ENCODE data around the gene TOMM40. TPM values are rescaled to one million over a fixed set of nuclear protein-coding genes. Genes with fewer than 3 reads are reported as not detected.

The TOMM40 gene
- 10 to 100 TPM; 21.3 to 36.2 (median 25.8) TPM for polyA plus RNA-seq (ENCODE audit: low read depth in 6 of 6)

- DNase-seq (no peak), ATAC-seq (ENCODE audit: low read depth in 2 of 2) (no peak)
- Mint-ChIP-seq H3K4me1 (peaks cover 33 to 44% (median 37%) of the 10 kb centered on the region in 3 donors), H3K4me3 (peak within 1 kb of the TSS; percentile 75 to 95 (median 90)), H3K27me3 (no peaks in the 10 kb centered on the region), H3K27ac (peak within 1 kb of the TSS; percentile 83 to 95 (median 90)), H3K36me3 (peaks cover 0 to 16% of the 10 kb centered on the region in 2 donors), H3K9me3 (peaks cover 0 to 4% (median 0%) of the 10 kb centered on the region in 7 donors)
Observed at GRCh38 chr19:44891016-44891882, at the start of gene TOMM40. TOMM40 (plus strand) TSS chr19:44891254; CDS start chr19:44891416, 162 bp downstream.

GRCh38 chr19:44845286-44845611 is 45.8 kb upstream of the TOMM40 start:
- H3K27ac Mint-ChIP-seq, result peak overlapping the region in 5 of 6 donors; percentile 12 to 94 (median 84)
- H3K9me3 Mint-ChIP-seq, result peaks cover 0 to 9% (median 6%) of the 10 kb centered on the region in 7 donors
- peaks cover 12 to 50% (median 44%) of the 10 kb centered on the region in 3 donors for H3K27me3 Mint-ChIP-seq
- peak overlapping the region; percentile 70 to 95 (median 90) for H3K4me3 Mint-ChIP-seq
- no peak for DNase-seq
- peaks cover 0 to 12% of the 10 kb centered on the region in 2 donors for H3K36me3 Mint-ChIP-seq
- peaks cover 26 to 35% (median 29%) of the 10 kb centered on the region in 3 donors for H3K4me1 Mint-ChIP-seq
- no peak for ATAC-seq (ENCODE audit: low read depth in 2 of 2)

GRCh38 chr19:44845612-44846454 is 45.2 kb upstream of the TOMM40 start, which contains the start of gene NECTIN2:
NECTIN2 (plus strand) TSS chr19:44846297; CDS start chr19:44846526, 229 bp downstream.
- H3K9me3 Mint-ChIP-seq, result peaks cover 0 to 9% (median 6%) of the 10 kb centered on the region in 7 donors
- H3K27me3 Mint-ChIP-seq, result peaks cover 12 to 53% (median 47%) of the 10 kb centered on the region in 3 donors
- H3K27ac Mint-ChIP-seq, result peak within 1 kb of the TSS; percentile 12 to 94 (median 80)
- peaks cover 26 to 35% (median 29%) of the 10 kb centered on the region in 3 donors for H3K4me1 Mint-ChIP-seq
- ATAC-seq (ENCODE audit: low read depth in 2 of 2) (peak; percentile 52 to 57), DNase-seq (peak; percentile 51)
- peak within 1 kb of the TSS; percentile 80 to 95 (median 90) for H3K4me3 Mint-ChIP-seq
- H3K36me3 Mint-ChIP-seq, result peaks cover 0 to 12% of the 10 kb centered on the region in 2 donors

- peaks cover 26 to 38% (median 29%) of the 10 kb centered on the region in 3 donors for H3K4me1 Mint-ChIP-seq
- ATAC-seq (ENCODE audit: low read depth in 2 of 2), result no peak
- peaks cover 0 to 9% (median 6%) of the 10 kb centered on the region in 7 donors for H3K9me3 Mint-ChIP-seq
- peaks cover 0 to 12% of the 10 kb centered on the region in 2 donors for H3K36me3 Mint-ChIP-seq
- peak overlapping the region; percentile 70 to 95 (median 84) for H3K4me3 Mint-ChIP-seq
- peaks cover 12 to 59% (median 54%) of the 10 kb centered on the region in 3 donors for H3K27me3 Mint-ChIP-seq
- no peak for DNase-seq
- peak overlapping the region in 1 of 6 donors; percentile 12 for H3K27ac Mint-ChIP-seq
Observed at GRCh38 chr19:44846455-44847143, 44.5 kb upstream of the TOMM40 start.

- Mint-ChIP-seq H3K4me1 (peaks cover 26 to 38% (median 29%) of the 10 kb centered on the region in 3 donors), H3K9me3 (peaks cover 0 to 9% (median 6%) of the 10 kb centered on the region in 7 donors), H3K27me3 (peaks cover 12 to 67% (median 62%) of the 10 kb centered on the region in 3 donors), H3K27ac (peak overlapping the region in 5 of 6 donors; percentile 12 to 87 (median 27)), H3K36me3 (peaks cover 0 to 12% of the 10 kb centered on the region in 2 donors), H3K4me3 (peak overlapping the region; percentile 70 to 95 (median 84))
- DNase-seq, result no peak
- ATAC-seq (ENCODE audit: low read depth in 2 of 2), result no peak
Observed at GRCh38 chr19:44847144-44848035, 43.7 kb upstream of the TOMM40 start.

GRCh38 chr19:44848036-44848811 is 42.8 kb upstream of the TOMM40 start:
- DNase-seq, result no peak
- no peak overlapping the region for H3K27ac Mint-ChIP-seq

GRCh38 chr19:44848812-44849447 is 42.1 kb upstream of the TOMM40 start:
- DNase-seq (no peak), ATAC-seq (ENCODE audit: low read depth in 2 of 2) (no peak)
- Mint-ChIP-seq H3K4me3 (peak overlapping the region in 4 of 8 donors; percentile 41 to 80 (median 74)), H3K4me1 (peaks cover 26 to 38% (median 29%) of the 10 kb centered on the region in 3 donors), H3K27ac (peak overlapping the region in 1 of 6 donors; percentile 81), H3K36me3 (peaks cover 0 to 12% of the 10 kb centered on the region in 2 donors), H3K27me3 (peaks cover 16 to 78% (median 72%) of the 10 kb centered on the region in 3 donors), H3K9me3 (peaks cover 0 to 9% (median 6%) of the 10 kb centered on the region in 7 donors)

More at GRCh38 chr19:44848036-44848811, 42.8 kb upstream of the TOMM40 start:
- ATAC-seq (ENCODE audit: low read depth in 2 of 2), result no peak
- H3K27me3 Mint-ChIP-seq, result peaks cover 12 to 71% (median 67%) of the 10 kb centered on the region in 3 donors
- H3K4me1 Mint-ChIP-seq, result peaks cover 26 to 38% (median 29%) of the 10 kb centered on the region in 3 donors
- H3K4me3 Mint-ChIP-seq, result peak overlapping the region in 7 of 8 donors; percentile 37 to 80 (median 58)
- peaks cover 0 to 9% (median 6%) of the 10 kb centered on the region in 7 donors for H3K9me3 Mint-ChIP-seq
- H3K36me3 Mint-ChIP-seq, result peaks cover 0 to 12% of the 10 kb centered on the region in 2 donors

GRCh38 chr19:44850641-44851109 is 40.4 kb upstream of the TOMM40 start:
- Mint-ChIP-seq H3K27ac (peak overlapping the region in 1 of 6 donors; percentile 49), H3K4me1 (peaks cover 14 to 29% (median 17%) of the 10 kb centered on the region in 3 donors), H3K9me3 (peaks cover 0 to 3% (median under 1%) of the 10 kb centered on the region in 7 donors), H3K4me3 (no peak overlapping the region), H3K36me3 (peaks cover 0 to 2% of the 10 kb centered on the region in 2 donors), H3K27me3 (peaks cover 12 to 67% (median 62%) of the 10 kb centered on the region in 3 donors)
- DNase-seq (no peak), ATAC-seq (ENCODE audit: low read depth in 2 of 2) (no peak)

GRCh38 chr19:44851427-44851826 is 39.6 kb upstream of the TOMM40 start:
- ATAC-seq (ENCODE audit: low read depth in 2 of 2) (no peak), DNase-seq (no peak)
- H3K4me1 Mint-ChIP-seq, result peaks cover 11 to 24% (median 15%) of the 10 kb centered on the region in 3 donors
- no peak overlapping the region for H3K4me3 Mint-ChIP-seq
- H3K36me3 Mint-ChIP-seq, result no peaks in the 10 kb centered on the region
- peaks cover 0 to 3% (median 0%) of the 10 kb centered on the region in 7 donors for H3K9me3 Mint-ChIP-seq
- peak overlapping the region in 2 of 6 donors; percentile 20 to 38 for H3K27ac Mint-ChIP-seq
- peaks cover 11 to 64% (median 59%) of the 10 kb centered on the region in 3 donors for H3K27me3 Mint-ChIP-seq

GRCh38 chr19:44855606-44856005 is 35.4 kb upstream of the TOMM40 start:
- peaks cover 0 to 3% (median 0%) of the 10 kb centered on the region in 7 donors for H3K9me3 Mint-ChIP-seq
- H3K27me3 Mint-ChIP-seq, result peaks cover 5 to 27% (median 25%) of the 10 kb centered on the region in 3 donors
- no peak overlapping the region for H3K27ac Mint-ChIP-seq
- ATAC-seq (ENCODE audit: low read depth in 2 of 2) (no peak), DNase-seq (no peak)
- H3K4me3 Mint-ChIP-seq, result no peak overlapping the region
- no peaks in the 10 kb centered on the region for H3K36me3 Mint-ChIP-seq
- peaks cover 0 to 4% (median 0%) of the 10 kb centered on the region in 3 donors for H3K4me1 Mint-ChIP-seq

Data from naive B cell (primary cell).